Hematopoietic multipotent progenitor cell (in vitro differentiated cells): ENCODE data around the gene SH3BP1. TPM values are rescaled to one million over a fixed set of nuclear protein-coding genes. Genes with fewer than 3 reads are reported as not detected.
"Not testable (repeated sequence)": the region's sequence is repeated elsewhere in the genome, so short reads cannot be mapped to it uniquely, and the experiment has no call there.

ENCODE experiments used
- DNase-seq, 3 donors: peaks; one replicate each; pipeline ENCODE4 v3.0.0-alpha.2; 2011 to 2015; ENCODE audit warnings: low read depth in 2 of 3, low spot score in 2 of 3
- total RNA-seq: library from RNA; depleted of rRNA; stranded (reverse); fragments of >200 nt; gene quantifications from one replicate; pipeline ENCODE4 v1.2.3, GENCODE V29; 2012

The SH3BP1 gene
- total RNA-seq, result 32.3 TPM

DNA sequence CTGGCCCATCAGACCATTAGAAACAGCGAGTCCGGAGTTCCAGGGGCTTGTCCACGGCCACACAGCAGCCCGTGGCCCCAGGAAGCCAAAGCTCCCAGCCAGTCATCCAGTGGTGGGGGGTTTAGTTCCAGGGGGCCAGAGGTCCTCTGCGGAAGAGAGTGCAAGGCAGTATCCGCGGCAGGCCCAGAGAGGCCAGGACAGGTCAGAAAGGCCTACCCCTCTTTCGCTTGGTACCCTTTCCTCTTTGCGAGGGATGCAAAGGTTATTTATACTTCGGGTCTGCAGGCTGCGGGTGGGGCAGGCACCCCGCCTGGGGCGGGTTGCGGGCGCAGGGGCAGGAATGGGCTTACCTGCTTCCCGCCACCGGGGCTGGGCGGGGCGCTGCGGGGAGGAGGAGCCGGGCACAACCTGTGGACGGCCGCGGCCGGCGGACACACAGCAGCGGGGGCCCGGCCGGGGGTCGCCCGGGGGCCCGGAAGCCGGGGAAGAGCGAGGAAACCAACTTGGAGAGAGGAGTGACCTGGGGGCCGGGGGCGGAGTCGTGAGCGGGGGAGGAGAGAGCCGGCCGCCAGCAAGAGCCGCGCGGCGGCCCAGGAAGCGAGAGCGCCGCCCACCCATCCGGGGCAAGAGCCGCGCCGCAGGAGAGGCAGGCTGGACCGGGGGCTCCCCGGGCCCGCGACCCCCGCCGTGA lies at the start of gene SH3BP1:
Gene SH3BP1 (plus strand): TSS at position 600 of the 691 bp plus-strand sequence. CDS start 119 bp downstream, outside the sequence.
- no peak for DNase-seq

DNA sequence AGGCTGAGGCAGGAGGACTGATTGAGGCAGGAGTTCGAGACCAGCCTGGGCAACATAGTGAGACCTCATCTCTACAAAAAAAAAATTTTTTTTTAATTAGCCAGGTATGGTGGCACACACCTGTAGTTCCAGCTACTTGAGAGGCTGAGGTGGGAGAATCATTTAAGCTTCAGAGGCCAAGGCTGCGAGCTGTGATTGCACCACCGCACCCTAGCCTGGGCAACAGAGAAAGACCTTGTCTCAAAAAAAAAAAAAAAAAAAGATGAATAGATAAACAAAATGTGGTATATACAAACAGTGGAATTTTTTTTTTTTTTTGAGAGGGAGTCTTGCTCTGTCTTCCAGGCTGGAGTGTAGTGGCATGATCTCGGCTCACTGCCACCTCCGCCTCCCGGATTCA lies 48.4 kb upstream of the SH3BP1 start:
- not testable (repeated sequence) for DNase-seq

GRCh38 chr22:37591823-37592404 lies 47.6 kb upstream of the SH3BP1 start:
- no peak for DNase-seq

DNA sequence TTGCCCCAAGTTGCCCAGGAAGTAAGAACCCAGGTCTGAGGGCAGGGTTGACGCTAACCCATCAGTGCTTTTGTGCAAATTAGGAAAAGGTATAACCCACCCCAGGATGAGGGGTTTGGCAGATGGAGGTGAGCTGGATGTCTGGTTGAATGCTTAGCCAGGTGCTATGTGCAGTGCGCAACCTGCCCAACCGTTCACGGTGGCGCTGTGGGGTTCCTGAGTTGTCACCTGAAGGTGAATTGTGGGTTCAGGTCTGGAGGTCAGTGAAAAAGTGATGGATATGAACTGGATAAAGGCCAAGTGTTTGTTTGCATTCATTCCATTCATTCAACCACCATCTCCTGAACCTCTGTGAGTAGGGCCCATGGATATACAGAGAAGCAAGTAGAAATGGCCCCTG lies 45.2 kb upstream of the SH3BP1 start:
- DNase-seq, result no peak

DNA sequence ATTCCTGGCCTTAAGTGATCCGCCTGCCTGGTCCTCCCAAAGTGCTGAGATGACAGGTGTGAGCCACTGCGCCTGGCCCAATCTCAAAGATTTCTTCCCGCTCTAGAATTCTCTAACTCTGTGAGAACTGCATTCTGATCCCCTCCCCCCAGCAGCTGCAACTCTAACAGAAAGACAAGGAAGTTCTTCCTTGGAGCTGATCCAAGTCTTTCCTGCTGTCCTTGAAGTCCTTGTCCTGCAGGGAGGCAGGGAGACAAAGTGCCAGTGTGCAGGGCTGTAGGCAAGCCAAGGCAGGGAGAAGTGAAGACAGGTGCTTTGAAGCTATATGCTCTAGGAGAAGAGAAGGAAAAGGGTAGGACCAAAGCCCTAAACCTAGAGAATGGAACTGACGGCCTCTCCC lies 40.3 kb upstream of the SH3BP1 start:
- DNase-seq, result no peak

- DNase-seq, result no peak
Observed at GRCh38 chr22:37601203-37601539, 38.3 kb upstream of the SH3BP1 start.

DNA sequence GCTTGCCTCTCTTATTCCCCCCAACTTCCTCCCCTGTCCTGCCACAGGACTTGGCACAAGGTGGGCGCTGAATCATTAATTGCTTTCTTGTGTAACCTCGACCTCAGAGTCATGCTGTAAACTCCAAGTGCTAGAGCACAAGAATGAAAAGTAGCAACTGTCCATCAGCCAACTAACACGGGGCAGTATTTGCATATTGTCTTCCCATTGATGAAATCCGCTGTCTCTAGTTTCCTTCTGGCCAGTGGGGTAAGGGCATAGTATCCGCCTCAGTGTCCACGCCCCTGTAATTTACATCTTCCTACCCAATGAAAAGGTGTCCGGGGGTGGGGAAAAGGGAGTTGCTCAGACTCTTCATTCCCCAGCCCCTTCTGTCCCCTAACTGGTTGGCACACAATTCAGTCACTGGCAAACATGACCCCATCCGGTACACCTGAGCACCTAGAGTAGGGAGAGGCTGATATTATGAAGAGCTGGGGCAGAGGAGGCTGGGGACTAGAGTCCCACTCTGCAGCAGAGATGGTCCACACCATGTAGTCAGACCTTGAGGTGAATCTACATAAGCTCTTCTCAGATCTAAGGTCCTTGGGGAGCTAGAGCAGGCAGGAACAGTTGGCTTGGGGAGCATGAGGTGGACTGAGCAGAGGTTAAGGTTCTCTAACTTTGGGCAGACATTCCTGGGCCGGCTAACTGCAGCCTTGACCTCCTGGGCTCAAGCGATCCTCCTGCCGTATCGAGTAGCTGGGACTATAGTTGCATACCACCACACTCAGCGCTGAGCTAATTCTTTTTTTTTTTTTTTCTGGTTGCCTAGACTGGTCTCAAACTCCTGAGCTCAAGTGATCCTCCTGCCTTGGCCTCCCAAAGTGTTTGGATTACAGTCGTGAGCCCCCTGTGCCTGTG lies 37.7 kb upstream of the SH3BP1 start:
- DNase-seq, result peak in 1 of 3 donors; percentile 23

DNA sequence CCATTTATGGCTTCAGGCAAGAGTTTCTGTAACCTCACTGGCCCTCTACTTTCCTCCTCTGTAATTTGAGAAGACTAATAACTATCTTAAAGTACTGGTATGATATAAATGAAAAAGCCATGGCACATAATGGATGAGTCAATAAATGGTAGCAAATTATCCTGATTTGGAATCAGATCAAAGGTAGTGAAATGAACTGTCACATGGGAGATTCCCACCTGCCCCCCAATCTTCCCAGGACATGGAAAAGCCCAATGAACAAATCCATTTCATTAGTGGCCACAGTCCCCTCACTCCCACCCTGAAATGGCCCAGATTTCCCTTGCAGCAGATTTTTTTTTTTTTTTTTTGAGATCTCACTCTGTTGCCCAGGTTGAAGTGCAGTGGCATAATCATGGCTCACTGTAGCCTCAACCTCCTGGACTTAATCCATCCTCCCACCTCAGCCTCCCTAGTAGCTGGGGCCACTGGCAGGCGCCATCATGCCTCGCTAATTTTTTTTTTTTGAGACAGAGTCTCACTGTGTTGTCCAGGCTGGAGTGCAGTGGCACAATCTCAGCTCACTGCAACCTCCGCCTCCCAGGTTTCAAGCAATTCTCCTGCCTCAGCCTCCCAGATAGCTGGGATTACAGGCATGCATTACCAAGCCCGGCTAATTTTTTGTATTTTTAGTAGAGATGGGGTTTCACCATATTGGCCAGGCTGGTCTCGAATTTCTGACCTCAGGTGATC lies 36.8 kb upstream of the SH3BP1 start:
- DNase-seq, result not testable (repeated sequence)

- DNase-seq, result no peak
Observed at GRCh38 chr22:37604074-37604473, 35.4 kb upstream of the SH3BP1 start.

DNA sequence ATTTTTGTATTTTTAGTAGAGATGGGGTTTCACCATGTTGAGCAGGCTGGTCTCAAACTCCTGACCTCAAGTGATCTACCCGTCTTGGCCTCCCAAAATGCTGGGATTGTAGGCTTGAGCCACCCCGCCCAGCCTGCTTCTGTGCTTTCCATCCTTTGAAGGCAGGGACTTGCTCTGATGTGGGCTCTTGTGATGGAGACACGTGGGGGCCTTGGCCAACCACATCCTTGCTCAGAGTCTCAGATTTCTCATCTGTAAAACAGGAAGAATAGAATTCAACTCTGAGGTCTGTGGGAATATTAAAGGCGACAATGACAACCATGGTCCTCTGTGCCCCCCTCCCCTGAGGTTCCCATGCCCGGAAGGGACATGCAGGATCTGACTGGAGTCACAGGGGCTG lies 34.6 kb upstream of the SH3BP1 start:
- DNase-seq, result peak in 2 of 3 donors; percentile 22 to 46

GRCh38 chr22:37607010-37607934 lies 32.2 kb upstream of the SH3BP1 start:
- DNase-seq, result peak; percentile 70 to 90 (median 75)

DNA sequence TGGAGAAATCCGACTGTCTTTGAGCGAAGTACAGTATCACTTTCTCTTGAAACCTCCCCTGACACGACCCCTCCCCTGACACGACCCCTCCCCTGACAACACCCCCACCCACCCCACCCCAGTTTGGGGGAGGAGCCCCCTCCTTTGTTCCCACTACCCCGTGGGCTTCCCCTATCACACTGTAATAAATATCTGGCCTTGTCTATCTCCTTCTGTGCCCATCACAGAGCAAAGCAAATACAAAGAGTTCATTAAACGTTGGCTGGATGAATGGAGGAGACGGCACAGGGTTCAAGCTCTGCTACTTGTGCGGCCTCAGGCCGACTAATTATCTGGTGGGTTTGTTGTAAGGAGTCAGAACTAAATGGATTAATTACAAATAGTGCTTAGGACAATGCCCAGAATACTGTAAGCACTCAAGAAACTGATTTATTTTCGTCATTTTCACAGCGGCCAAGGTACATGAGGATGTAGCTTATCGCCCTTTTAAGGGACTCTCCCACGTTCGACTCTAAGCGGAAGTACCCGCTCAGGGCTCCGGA lies 31.5 kb upstream of the SH3BP1 start:
- DNase-seq, result no peak

DNA sequence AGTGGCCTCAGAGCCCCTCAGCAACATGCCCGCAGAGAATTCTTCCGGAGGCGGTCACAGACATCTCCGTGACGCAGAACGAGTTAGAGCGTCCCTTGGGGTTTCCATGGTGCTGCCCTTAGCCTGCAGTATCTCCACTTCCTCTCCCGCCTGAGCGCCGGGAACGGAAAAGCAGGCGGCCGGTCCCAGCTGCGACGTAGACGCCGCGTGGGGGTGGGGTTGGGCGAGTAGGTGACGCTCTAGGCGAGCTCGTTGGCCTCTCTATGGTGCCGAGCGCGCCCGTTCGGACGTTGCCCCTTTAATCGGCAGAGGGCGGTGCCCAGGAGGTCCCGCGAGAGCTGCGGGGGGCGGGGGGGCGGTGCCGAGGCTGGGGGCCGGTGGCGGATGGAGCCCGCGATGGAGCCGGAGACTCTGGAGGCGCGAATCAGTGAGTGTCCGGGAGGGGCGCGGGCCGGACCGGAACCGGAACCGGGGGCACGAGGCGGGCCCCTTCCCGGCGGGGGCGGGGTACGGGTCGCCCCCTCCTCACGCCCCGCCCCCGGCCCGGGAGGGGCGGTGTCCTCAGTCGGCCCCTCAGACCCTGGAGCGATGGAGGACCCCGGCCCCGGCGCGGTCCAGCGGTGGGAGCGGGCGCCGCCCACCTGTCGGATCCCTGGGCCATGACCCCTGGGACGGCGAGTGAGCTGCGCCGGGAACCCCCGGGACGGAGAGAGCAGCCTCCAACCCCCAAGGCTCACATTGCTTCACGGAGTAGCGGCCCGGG lies 30.8 kb upstream of the SH3BP1 start, which contains the start of gene GGA1:
Gene GGA1 (plus strand): TSS at position 358 of the 763 bp plus-strand sequence. CDS start 27 bp downstream, at position 385.
- peak; percentile 95 to 100 (median 99) for DNase-seq

- no peak for DNase-seq
Observed at GRCh38 chr22:37609240-37610152, 30.0 kb upstream of the SH3BP1 start.

GRCh38 chr22:37610153-37610475 lies 29.4 kb upstream of the SH3BP1 start:
- not testable (repeated sequence) for DNase-seq

DNA sequence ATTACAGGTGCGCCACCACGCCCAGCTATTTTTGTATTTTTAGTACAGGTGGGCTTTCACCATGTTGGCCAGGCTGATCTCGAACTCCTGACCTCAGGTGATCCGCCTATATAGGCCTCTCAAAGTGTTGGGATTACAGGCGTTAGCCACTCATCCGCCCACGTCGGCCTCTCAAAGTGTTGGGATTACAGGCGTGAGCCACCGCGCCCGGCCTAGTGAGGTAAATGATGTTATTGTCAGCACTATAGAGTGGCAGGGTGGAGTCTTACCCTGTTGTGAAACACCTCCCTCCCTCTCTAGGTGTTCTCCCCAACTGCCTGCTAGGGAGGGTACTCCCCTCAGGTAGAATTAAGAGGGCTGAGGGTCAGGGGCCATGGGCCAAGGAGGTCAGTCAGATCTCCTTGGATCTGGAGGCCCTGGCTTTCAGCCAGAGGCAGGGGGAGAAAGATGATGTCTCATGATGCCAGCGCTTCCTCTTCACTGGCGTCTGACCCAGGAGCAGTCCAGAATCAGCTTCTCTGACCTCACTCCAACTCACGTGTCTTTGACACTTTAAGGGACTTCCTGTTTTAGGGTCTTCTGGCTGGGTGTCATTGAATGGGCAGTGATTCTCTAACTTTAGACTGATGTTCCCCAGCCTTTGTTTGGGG lies 28.9 kb upstream of the SH3BP1 start:
- DNase-seq, result peak in 1 of 3 donors; percentile 28

DNA sequence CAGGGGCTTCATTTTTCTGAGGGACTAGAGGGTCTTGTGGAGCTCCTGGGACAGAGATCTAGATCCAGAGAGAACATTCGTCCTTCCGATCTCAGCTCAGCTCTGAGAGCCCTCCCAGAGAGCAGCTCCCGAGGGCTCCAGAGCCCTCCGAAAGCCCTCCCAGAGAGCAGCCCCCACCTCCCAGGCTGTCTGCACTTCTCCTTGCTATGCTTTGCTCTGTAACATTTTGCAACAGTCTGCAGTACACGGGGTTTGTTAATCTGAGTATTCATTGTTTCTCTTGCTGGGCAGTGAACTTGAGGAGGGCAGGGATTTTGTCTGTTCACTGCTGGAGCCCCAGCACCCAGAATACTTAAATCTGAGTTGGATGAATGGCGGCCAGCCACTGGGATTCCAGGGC lies 28.3 kb upstream of the SH3BP1 start:
- no peak for DNase-seq
